ENCODE data around the gene PRR23E.

Gene PRR23E

GRCh38 chr3:127192576-127193232 is at the start of gene PRR23E:
PRR23E (plus strand) TSS chr3:127193131; CDS start chr3:127196686, 3,555 bp downstream.
- no peak for DNase-seq (ENCODE audit: low read depth in 2 of 2, low spot score in 1 of 2)

- DNase-seq (ENCODE audit: low read depth in 2 of 2, low spot score in 1 of 2): no peak
Measured at GRCh38 chr3:127143172-127143571, 49.8 kb upstream of the PRR23E start.

- no peak for DNase-seq (ENCODE audit: low read depth in 2 of 2, low spot score in 1 of 2)
Measured at GRCh38 chr3:127144631-127145030, 48.3 kb upstream of the PRR23E start.

GRCh38 chr3:127145266-127145665 is 47.7 kb upstream of the PRR23E start:
- DNase-seq (ENCODE audit: low read depth in 2 of 2, low spot score in 1 of 2): no peak

DNA sequence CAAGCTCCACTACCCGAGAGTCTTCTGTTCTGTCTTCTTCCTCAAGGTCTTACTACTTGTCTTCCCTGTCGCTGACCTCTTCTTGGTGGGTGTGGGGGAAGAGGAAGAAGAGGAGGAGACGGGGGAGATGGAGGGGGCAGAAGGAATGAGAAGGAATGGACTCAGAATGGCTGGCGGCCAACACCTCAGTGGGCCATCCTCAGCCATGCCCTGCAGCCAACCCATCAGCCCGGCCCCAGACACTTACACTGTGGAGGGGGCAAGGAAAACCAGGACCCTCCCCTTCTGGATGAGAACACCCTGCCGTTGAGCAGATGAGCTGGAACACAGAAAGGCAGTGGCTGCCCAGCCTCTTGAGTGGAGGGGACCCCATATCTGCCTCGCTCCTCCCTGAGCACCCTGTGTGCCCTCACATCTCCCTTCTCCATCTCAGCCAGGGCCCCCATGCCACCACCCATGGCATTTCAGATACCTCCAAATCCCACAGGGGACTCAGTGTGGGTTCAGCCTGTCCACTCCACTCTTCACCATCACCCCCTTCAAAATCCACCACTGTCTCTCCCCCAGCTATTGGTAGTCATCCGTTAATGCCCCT is 45.5 kb upstream of the PRR23E start:
- DNase-seq (ENCODE audit: low read depth in 2 of 2, low spot score in 1 of 2): no peak

DNA sequence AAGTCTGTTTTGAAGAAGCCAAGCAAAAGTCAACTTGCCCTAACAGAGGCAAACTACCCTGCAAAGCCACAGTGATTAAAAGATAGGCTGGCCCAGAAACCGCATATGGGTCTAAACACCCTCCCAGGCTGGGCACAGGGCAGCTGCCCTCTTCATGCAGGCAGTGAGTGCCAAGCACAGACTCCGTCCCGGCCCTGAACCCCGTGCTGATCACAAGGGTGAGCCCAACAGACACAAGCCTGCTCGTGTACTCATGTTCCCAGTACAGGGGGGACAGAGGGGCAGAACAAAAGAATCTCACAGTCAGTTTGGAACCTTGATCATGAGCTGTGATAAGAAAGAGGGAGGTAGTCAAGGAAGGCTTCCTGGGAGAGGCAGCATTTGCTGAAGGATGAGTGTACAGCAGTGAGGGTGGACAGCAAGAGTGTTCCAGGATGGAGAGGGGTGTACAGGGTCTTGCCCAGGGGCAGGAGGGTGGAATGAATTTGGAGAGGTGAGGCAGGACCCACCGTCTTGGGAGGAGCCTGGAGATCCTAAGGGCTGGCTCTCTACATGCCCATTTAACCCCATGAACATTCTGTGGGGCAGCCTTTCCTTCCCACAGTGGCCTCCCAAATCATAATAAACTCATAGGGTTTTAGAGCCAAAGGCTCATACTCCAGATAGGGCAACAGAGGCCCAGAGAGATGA is 43.2 kb upstream of the PRR23E start:
- no peak for DNase-seq (ENCODE audit: low read depth in 2 of 2, low spot score in 1 of 2)

DNA sequence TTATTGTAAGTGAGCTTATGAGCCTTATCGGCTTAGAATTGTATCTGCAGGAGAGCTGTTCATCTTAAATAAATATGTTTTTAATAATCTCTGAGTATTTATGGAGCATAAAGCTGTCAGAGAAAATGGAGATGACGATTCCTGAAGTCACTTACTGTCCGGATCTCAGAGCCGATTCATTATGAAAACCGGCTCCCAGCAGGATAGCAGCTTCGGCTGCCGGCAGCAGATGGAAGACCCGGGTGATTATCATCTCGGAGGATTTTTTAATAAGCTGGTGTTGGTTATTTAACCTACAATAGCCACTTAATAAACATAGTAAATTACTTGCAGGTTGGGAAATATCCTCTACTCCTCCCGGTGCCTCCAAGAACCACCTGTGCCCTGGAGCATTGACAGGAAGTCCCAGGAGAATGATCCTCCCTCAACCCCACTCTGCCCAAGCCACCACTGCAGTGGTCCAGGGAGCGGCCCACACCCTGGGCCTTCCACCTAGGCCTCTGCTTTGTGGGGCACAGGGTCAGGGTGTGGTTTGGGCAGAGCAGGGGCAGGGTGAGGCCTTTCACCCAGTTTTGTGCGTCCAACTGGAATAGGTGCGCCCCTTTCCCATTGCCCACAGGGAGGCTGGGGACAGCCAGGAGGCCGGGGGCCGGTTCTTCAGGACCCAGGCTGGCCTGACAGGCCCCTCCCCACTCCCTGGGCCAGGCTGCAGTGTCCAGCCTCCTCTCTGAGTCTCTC is 42.2 kb upstream of the PRR23E start:
- DNase-seq (ENCODE audit: low read depth in 2 of 2, low spot score in 1 of 2): no peak

DNA sequence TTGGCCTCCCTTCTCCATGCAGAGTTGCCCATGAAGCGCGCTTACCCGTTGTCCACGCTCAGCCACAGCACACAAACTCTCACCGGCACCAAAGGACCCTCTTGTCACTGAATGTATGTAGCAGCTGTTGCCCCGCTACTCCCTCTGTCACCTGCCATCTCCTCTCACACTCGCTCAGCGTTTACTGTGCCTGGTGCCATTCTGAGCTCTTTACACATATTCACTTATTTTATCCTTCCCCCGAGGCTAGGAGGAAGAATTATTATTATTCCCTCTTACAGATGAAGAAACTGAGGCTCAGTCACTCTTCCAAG is 41.7 kb upstream of the PRR23E start:
- DNase-seq (ENCODE audit: low read depth in 2 of 2, low spot score in 1 of 2): no peak

DNA sequence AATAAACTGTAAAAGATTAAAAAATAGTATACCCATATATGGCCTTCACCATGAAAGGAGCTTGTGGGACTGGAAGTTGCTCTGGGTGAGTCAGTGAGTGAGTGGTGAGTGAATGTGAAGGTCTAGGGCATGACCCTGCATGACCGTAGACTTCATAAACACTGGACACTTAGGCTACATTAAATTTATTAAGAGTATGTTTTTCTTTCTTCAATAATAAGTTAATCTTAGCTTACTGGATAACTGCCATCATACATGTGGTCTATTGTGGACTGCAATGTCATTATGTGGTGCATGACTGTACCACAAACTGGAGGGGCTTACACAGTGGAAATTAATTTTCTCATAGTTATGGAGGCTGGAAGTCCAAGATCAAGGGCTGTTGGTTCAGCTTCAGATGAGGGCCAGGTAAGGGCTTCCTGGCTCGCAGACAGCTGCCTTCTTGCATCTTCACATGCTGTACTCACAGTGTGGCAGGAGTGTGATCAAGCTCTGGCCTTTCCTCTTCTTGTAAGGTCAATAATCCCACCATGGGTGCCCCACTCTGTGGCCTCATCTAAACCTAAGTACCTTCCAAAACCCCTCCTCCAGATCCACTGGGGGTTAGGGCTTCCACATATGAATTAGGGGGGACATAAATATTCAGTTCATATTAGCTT is 40.8 kb upstream of the PRR23E start:
- DNase-seq (ENCODE audit: low read depth in 2 of 2, low spot score in 1 of 2): no peak

DNA sequence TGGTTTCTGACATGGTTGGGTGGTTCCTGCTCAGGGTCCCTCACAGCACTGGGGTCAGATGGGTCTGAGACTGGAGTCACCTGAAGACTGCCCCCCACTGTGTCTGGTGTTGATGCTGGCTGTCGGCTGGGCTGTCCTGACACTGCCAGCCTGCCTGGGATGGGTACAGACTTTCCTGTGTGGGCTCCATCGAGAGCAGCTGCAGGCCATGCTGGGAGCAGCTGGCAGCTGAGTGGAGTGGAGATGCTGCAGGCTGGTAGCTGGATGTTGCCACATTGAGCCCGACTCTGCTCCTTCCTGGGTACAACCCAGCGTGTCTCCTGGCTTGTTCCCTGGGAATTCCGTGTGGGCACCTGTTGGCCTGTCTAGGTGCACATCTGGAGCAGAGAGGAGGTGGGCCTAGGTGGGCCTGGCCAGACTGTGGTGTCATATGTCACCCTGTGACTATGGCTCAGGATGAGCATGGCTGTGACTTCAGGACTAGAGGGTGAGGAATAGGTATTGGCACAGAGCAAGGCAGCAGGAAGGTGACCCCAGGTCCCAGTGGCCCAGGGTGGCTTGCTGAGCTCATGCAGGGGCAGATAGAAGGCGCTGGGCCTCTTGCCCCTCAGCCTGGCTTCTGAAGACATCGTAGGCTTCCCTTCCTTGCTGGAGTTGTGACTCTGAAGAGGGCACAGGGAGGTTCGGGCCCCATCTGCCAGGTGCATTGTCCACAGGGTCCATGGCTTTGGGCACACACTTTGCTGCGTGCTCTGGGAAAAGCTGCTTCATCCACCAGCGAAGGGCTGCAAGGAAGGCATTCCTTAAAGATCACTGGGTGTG is 40.0 kb upstream of the PRR23E start:
- no peak for DNase-seq (ENCODE audit: low read depth in 2 of 2, low spot score in 1 of 2)

DNA sequence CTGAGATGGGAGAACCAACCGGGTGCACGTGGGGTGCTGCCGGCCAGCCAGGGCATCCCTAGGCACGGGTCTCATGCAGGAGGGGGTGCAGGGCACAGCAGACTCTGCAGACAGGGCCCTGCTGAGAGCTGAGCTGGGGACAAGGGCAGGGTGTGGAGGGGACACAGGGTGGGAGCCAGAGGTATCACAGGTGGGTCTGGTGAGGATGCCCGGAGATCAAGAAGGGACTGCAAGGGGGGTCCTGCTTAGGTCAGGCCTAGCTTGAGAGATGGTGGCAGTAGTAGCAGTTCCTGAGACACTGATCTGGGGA is 39.5 kb upstream of the PRR23E start:
- no peak for DNase-seq (ENCODE audit: low read depth in 2 of 2, low spot score in 1 of 2)

- DNase-seq (ENCODE audit: low read depth in 2 of 2, low spot score in 1 of 2): no peak
Measured at GRCh38 chr3:127156338-127157050, 36.4 kb upstream of the PRR23E start.

- no peak for DNase-seq (ENCODE audit: low read depth in 2 of 2, low spot score in 1 of 2)
Measured at GRCh38 chr3:127157171-127157828, 35.6 kb upstream of the PRR23E start.

DNA sequence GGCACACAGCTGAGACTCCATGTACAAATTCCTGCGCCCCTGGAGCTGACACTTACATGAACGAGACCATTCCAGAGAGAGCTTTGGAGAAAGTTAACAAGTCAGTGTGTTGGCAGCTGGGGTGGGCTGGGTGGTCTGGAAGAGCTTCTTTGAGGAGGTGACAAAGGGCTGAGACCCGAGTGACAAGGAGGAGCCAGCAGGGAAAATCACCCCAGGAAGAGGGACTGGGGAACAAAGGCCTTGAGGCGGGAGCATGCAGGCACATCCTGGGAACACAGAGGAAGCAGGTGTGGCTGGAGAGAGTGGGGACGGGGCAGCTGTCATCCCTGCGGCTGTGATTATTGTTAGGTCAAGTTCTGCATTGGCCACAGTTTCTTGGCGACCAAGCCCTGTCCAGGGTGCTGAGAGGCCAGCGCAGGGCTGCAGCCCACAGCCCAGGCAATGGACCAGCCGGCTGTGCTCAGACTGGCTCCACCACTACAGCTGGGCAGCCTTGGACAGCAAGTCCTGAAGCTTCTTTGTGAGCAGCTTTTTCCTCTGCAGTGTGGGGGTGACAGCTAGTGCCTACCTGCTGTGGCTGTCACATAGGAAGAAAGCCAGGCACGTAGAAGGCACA is 34.2 kb upstream of the PRR23E start:
- no peak for DNase-seq (ENCODE audit: low read depth in 2 of 2, low spot score in 1 of 2)

DNA sequence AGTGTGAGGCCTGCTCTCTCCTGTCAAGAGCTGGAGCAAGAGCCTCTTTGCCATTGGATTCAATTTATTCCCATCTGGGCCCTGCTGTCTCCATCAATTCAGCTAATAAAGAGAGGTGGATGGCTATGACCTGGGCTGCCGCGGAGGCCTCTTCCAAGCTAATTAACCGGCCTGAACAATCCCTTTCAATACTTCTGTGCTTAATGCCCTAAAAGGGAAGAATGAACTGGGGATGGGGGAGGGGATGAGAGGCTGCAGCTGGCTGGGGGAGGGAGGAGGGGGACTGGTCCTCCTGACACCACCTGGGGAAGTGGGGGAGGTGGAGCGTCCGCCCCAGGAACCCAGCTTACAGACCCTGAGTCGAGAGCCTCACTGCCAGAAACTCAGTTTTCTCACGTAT is 33.4 kb upstream of the PRR23E start:
- no peak for DNase-seq (ENCODE audit: low read depth in 2 of 2, low spot score in 1 of 2)

DNA sequence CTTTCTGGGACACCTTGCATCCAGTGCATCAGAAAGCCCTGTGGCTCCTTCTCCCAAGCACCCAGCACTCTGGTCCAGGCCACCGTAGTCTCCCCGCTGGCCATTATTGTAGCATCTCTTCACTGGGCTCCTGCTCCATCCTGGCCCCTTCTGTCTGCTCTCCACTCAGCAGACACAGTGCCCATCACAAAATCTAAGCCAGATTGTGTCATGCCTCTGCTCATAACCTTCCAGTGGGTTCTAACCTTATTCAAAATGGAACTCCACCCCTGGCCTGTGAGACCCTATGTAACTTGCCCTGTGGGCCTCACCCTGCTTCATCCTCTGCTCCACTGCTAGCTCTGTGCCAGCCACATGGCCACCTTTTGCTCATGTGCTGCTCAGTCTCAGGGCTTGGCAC is 31.7 kb upstream of the PRR23E start:
- no peak for DNase-seq (ENCODE audit: low read depth in 2 of 2, low spot score in 1 of 2)

GRCh38 chr3:127161973-127162579 is 30.9 kb upstream of the PRR23E start:
- no peak for DNase-seq (ENCODE audit: low read depth in 2 of 2, low spot score in 1 of 2)

- DNase-seq (ENCODE audit: low read depth in 2 of 2, low spot score in 1 of 2): no peak
Measured at GRCh38 chr3:127162947-127163645, 29.8 kb upstream of the PRR23E start.
